Peyer's patch (tissue), 4 donors: ENCODE results near the gene SLAMF1.

Experiments used
- POLR2A ChIP-seq, 2 donors: fragments of 450-650 bp; IDR thresholded peaks; one replicate each; pipeline ENCODE4 v1.5.1; 2017; ENCODE audit warnings: antibody characterized with exemption in 2 of 2, mild to moderate bottlenecking in 2 of 2, moderate library complexity in 2 of 2
- TF ChIP-seq, protein P1 (sequence below), 6 experiments: fragments of 450-650 bp in 4 of 6; fragments of 200-600 bp in 2 of 6; sonication (generic) in 1 of 6; IDR thresholded peaks; one replicate each; pipeline ENCODE4 v1.5.1; 2017 to 2019; ENCODE audit warnings: antibody characterized with exemption in 6 of 6, mild to moderate bottlenecking in 3 of 6, moderate library complexity in 1 of 6

DNA sequence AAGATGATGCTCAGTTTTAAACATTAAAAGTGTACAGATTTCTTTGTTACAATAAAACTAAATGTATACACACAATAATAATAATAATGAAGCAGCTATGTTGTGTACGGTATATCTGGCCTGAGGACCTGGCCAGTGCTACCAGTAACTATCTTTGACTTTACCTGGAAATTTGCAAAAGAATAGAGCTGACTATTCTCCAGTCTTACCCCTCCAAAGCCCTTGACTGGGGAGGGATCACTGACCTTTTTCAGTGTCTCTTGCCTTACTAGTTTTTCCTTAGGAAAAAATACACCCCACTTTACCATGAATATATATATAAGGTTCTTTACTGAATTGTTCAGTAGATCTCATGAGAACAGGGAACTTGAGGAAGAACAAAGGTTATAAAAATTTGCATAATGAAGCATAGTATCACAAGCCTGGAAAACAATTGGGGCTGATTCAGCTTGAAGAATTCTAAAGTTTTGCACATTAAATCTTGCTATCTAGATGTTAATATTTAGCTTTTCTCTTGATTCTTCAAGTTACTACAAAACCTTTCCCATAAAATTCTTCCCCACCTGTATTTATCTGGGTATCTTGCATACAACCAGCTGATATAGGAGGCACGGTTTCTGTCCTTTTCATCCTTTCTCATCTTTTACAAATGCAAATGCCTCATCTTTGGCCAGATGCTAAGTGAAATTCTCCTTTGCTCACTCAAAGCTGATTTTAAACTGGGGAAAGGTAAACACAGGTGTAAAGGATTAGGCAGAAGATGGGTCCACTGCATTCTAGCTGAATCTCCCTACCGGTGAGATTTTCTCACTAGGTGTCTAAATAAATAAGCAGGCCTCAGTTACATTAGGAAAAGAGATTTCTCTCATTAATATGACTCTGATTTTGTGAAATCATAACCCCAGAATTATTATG lies 25.0 kb upstream of the SLAMF1 start:
- TF ChIP-seq, protein P1, sequence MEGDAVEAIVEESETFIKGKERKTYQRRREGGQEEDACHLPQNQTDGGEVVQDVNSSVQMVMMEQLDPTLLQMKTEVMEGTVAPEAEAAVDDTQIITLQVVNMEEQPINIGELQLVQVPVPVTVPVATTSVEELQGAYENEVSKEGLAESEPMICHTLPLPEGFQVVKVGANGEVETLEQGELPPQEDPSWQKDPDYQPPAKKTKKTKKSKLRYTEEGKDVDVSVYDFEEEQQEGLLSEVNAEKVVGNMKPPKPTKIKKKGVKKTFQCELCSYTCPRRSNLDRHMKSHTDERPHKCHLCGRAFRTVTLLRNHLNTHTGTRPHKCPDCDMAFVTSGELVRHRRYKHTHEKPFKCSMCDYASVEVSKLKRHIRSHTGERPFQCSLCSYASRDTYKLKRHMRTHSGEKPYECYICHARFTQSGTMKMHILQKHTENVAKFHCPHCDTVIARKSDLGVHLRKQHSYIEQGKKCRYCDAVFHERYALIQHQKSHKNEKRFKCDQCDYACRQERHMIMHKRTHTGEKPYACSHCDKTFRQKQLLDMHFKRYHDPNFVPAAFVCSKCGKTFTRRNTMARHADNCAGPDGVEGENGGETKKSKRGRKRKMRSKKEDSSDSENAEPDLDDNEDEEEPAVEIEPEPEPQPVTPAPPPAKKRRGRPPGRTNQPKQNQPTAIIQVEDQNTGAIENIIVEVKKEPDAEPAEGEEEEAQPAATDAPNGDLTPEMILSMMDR (IDR thresholded peaks at IDR 0.05) = no peak
- no peak for TF ChIP-seq POLR2A (IDR thresholded peaks at IDR 0.05)
